WTC11 (cell line): Measurements from ENCODE around the gene SCAF8. TPM values are rescaled to one million over a fixed set of nuclear protein-coding genes. Genes with fewer than 3 reads are reported as not detected.

ENCODE experiments used
- ATAC-seq: fragments of 200-7000 bp; cut with Tn5 transposase; 2 replicates; pipeline ENCODE4 v1.10.0; 2021; ENCODE audit warnings: mild to moderate bottlenecking, moderate library complexity
- CTCF ChIA-PET: fragments of 300-600 bp; sonication (Branson Sonifier 250); formaldehyde crosslinking; loops from one replicate; lab custom pipeline; 2021; ENCODE audit warnings: antibody characterized with exemption; lab: Charles Lee
- POLR2A ChIA-PET: fragments of 350-600 bp; sonication (Branson Sonifier 250); formaldehyde crosslinking; loops from one replicate; lab custom pipeline; 2021; ENCODE audit warnings: antibody characterized with exemption; lab: Charles Lee
- DNase-seq: peaks from one replicate; pipeline ENCODE4 v3.0.0; 2021; ENCODE audit warnings: low spot score
- H3K27ac Mint-ChIP-seq: 2 replicates; pipeline ENCODE4 v1.8.0; 2021; ENCODE audit warnings: mixed read lengths
- H3K27me3 Mint-ChIP-seq: 2 replicates; pipeline ENCODE4 v1.8.0; 2021; ENCODE audit warnings: low read depth, mild to moderate bottlenecking, moderate library complexity, mixed read lengths
- H3K36me3 Mint-ChIP-seq: 2 replicates; pipeline ENCODE4 v1.8.0; 2021; ENCODE audit warnings: mixed read lengths
- H3K4me1 Mint-ChIP-seq: 2 replicates; pipeline ENCODE4 v1.8.0; 2022; ENCODE audit warnings: mixed read lengths
- H3K4me3 Mint-ChIP-seq: 2 replicates; pipeline ENCODE4 v1.8.0; 2021; ENCODE audit warnings: mild to moderate bottlenecking, moderate library complexity, mixed read lengths
- H3K9me3 Mint-ChIP-seq: 2 replicates; pipeline ENCODE4 v1.8.0; 2021; ENCODE audit warnings: mixed read lengths
- CTCF ChIP-seq: fragments of 200-600 bp; IDR thresholded peaks from 2 replicates; pipeline ENCODE4 v1.8.0; 2022; ENCODE audit warnings: antibody characterized with exemption
- HMGXB4 ChIP-seq: sonication (generic); formaldehyde crosslinking; IDR thresholded peaks from 2 replicates; pipeline ENCODE4 v1.8.1; 2023; ENCODE audit warnings: mild to moderate bottlenecking, moderate library complexity, missing genetic modification reagents
- PRDM15 ChIP-seq: sonication (generic); formaldehyde crosslinking; IDR thresholded peaks from 2 replicates; pipeline ENCODE4 v1.8.0; 2022; ENCODE audit warnings: missing genetic modification reagents
- ZNF281 ChIP-seq: sonication (generic); formaldehyde crosslinking; IDR thresholded peaks from 2 replicates; pipeline ENCODE4 v1.8.0; 2023; ENCODE audit warnings: mild to moderate bottlenecking, missing genetic modification reagents
- ZNF396 ChIP-seq: fragments of 250-450 bp; sonication (Bioruptor Pico); IDR thresholded peaks from 2 replicates; pipeline ENCODE4 v1.8.0; 2021; ENCODE audit warnings: mild to moderate bottlenecking, moderate library complexity, borderline replicate concordance
- ZNF532 ChIP-seq: fragments of 250-450 bp; sonication (Bioruptor Pico); IDR thresholded peaks from 2 replicates; pipeline ENCODE4 v1.9.0; 2021; ENCODE audit warnings: mild to moderate bottlenecking, borderline replicate concordance
- total RNA-seq: library from RNA; stranded (reverse); gene quantifications from 3 replicates; pipeline ENCODE4 v1.2.3, GENCODE V29; 2021
- TF ChIP-seq, protein P1 (sequence below): sonication (generic); formaldehyde crosslinking; IDR thresholded peaks from 2 replicates; pipeline ENCODE4 v1.8.0; 2022; ENCODE audit warnings: mild to moderate bottlenecking, missing genetic modification reagents

Gene SCAF8
- total RNA-seq, 1 experiment from 2014 or later, result 40.7 TPM

- TF ChIP-seq CTCF (no peak), ZNF281 (no peak), PRDM15 (CRISPR knock-in tag) (no peak), ZNF532 (no peak)
Observed at GRCh38 chr6:154849475-154849874, 116.3 kb downstream of the SCAF8 start (continued).

GRCh38 chr6:154852687-154853086 is 119.5 kb downstream of the SCAF8 start:
- Mint-ChIP-seq H3K27me3 (no peaks in the 10 kb centered on the region), H3K4me1 (peaks cover 16% of the 10 kb centered on the region), H3K9me3 (peaks cover 4% of the 10 kb centered on the region; the same call in 1 of the 2 replicates), H3K27ac (peak overlapping the region; percentile 17; the same call in 1 of the 2 replicates), H3K4me3 (no peak overlapping the region), H3K36me3 (peaks cover 3% of the 10 kb centered on the region; the same call in 1 of the 2 replicates)
- ChIA-PET POLR2A (no interaction called here), CTCF (interaction anchor here (1.4 to 1.7 kb wide), 2 partner anchors 16 to 177 kb away, joined by 5 to 6 read pairs; no protein-coding TSS in a partner anchor)
- ATAC-seq, result no peak
- TF ChIP-seq ZNF396 (CRISPR knock-in tag) (no peak), HMGXB4 (no peak)
- TF ChIP-seq, protein P1, sequence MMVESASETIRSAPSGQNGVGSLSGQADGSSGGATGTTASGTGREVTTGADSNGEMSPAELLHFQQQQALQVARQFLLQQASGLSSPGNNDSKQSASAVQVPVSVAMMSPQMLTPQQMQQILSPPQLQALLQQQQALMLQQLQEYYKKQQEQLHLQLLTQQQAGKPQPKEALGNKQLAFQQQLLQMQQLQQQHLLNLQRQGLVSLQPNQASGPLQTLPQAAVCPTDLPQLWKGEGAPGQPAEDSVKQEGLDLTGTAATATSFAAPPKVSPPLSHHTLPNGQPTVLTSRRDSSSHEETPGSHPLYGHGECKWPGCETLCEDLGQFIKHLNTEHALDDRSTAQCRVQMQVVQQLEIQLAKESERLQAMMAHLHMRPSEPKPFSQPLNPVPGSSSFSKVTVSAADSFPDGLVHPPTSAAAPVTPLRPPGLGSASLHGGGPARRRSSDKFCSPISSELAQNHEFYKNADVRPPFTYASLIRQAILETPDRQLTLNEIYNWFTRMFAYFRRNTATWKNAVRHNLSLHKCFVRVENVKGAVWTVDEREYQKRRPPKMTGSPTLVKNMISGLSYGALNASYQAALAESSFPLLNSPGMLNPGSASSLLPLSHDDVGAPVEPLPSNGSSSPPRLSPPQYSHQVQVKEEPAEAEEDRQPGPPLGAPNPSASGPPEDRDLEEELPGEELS (CRISPR knock-in tag), result no peak
- no peak for DNase-seq
